HCT116 (cell line): ENCODE measurements around the gene NOL4L.

Source experiments
- EZH2 ChIP-seq: fragments of 200-600 bp; sonication (generic); IDR thresholded peaks from 2 replicates; pipeline ENCODE4 v1.6.1; 2017; ENCODE audit warnings: antibody characterized with exemption, mixed run types
- POLR2A ChIP-seq: IDR thresholded peaks from 2 replicates; pipeline ENCODE4 v1.7.0; 2011; ENCODE audit warnings: borderline replicate concordance; ENCODE audit not compliant: insufficient read depth, insufficient read length; ENCODE audit errors: extremely low read depth
- TCF7L2 ChIP-seq: IDR thresholded peaks from 2 replicates; pipeline ENCODE4 v1.7.0; 2011; ENCODE audit warnings: borderline replicate concordance, inconsistent platforms; ENCODE audit not compliant: insufficient read depth, insufficient read length; ENCODE audit errors: extremely low read depth
- ZFX ChIP-seq: fragments of 450-650 bp; IDR thresholded peaks from 2 replicates; pipeline ENCODE4 v1.6.1; 2017
- TF ChIP-seq, protein P1 (sequence below), 3 experiments: fragments of 200-600 bp in 1 of 3; sonication (generic) in 1 of 3; IDR thresholded peaks in 2 of 3; conservative IDR thresholded peaks in 1 of 3; 2 replicates each; pipeline ENCODE4 v1.5.1; 2012 to 2017; ENCODE audit warnings: low read depth in 2 of 3, low read length in 2 of 3, antibody characterized with exemption in 1 of 3, borderline replicate concordance in 1 of 3, control low read depth in 1 of 3, mild to moderate bottlenecking in 1 of 3, mixed read lengths in 1 of 3, mixed run types in 1 of 3, moderate library complexity in 1 of 3; ENCODE audit not compliant: insufficient read depth in 1 of 3

DNA sequence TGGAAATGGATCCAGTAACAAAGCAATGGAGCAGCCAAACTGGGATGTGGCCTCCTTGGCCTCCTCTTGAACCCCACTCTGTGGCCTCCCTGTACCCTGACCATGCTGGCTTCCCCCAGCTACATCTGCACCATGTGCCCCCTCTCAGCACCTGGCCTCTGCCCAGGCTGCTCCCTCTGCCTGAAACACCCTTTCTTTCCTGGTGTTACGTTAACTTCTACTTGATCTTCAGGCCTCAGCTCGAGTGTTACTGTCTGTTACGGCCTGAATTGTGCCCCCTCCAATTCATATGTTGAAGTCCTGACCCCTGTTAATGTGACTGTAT is 30.2 kb downstream of the NOL4L start:
- TF ChIP-seq EZH2: no peak
- TF ChIP-seq TCF7L2: no peak
- TF ChIP-seq, protein P1, sequence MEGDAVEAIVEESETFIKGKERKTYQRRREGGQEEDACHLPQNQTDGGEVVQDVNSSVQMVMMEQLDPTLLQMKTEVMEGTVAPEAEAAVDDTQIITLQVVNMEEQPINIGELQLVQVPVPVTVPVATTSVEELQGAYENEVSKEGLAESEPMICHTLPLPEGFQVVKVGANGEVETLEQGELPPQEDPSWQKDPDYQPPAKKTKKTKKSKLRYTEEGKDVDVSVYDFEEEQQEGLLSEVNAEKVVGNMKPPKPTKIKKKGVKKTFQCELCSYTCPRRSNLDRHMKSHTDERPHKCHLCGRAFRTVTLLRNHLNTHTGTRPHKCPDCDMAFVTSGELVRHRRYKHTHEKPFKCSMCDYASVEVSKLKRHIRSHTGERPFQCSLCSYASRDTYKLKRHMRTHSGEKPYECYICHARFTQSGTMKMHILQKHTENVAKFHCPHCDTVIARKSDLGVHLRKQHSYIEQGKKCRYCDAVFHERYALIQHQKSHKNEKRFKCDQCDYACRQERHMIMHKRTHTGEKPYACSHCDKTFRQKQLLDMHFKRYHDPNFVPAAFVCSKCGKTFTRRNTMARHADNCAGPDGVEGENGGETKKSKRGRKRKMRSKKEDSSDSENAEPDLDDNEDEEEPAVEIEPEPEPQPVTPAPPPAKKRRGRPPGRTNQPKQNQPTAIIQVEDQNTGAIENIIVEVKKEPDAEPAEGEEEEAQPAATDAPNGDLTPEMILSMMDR (IDR thresholded peaks at IDR 0.05 in 2 of 3, conservative IDR thresholded peaks at IDR 0.05 in 1 of 3; ENCODE audit: borderline replicate concordance in 1 of 3, insufficient read depth in 1 of 3, low read depth in 2 of 3, low read length in 2 of 3): no peak
- TF ChIP-seq ZFX: no peak
- TF ChIP-seq POLR2A: no peak
